Skeletal muscle tissue (tissue), 4 donors: Measurements from ENCODE around the gene SOX8. TPM values are rescaled to one million over a fixed set of nuclear protein-coding genes. Genes with fewer than 3 reads are reported as not detected.

Source experiments
- H3K27ac ChIP-seq: one replicate; pipeline ENCODE4 v1.7.0; 2013; ENCODE audit warnings: mild to moderate bottlenecking, low read depth, low read length, inconsistent platforms
- H3K27me3 ChIP-seq, 3 donors: one replicate each; pipeline ENCODE4 v1.7.0; 2013; ENCODE audit warnings: low read length in 3 of 3; ENCODE audit not compliant: control insufficient read depth in 3 of 3, insufficient read depth in 3 of 3
- H3K36me3 ChIP-seq, 3 donors: one replicate each; pipeline ENCODE4 v1.7.0; 2013; ENCODE audit warnings: low read length in 3 of 3; ENCODE audit not compliant: control insufficient read depth in 3 of 3, insufficient read depth in 3 of 3
- H3K4me1 ChIP-seq, 3 donors: one replicate each; pipeline ENCODE4 v1.7.0; 2013; ENCODE audit warnings: low read length in 3 of 3, mild to moderate bottlenecking in 3 of 3; ENCODE audit not compliant: control insufficient read depth in 3 of 3, insufficient read depth in 3 of 3
- H3K4me3 ChIP-seq, 3 donors: one replicate each; pipeline ENCODE4 v1.7.0; 2013; ENCODE audit warnings: low read length in 3 of 3
- H3K9ac ChIP-seq, 3 donors: one replicate each; pipeline ENCODE4 v1.7.0; 2013; ENCODE audit warnings: low read length in 3 of 3, mild to moderate bottlenecking in 3 of 3, moderate library complexity in 2 of 3, low read depth in 1 of 3
- H3K9me3 ChIP-seq, 3 donors: one replicate each; pipeline ENCODE4 v1.7.0; 2013; ENCODE audit warnings: low read length in 3 of 3; ENCODE audit not compliant: control insufficient read depth in 3 of 3
- total RNA-seq: library from RNA; depleted of rRNA; stranded (reverse); fragments of >200 nt; gene quantifications from one replicate; pipeline ENCODE4 v1.2.3, GENCODE V29; 2014
- donor health status: Osteomylitis.

The SOX8 gene
- total RNA-seq, 1 donor from 2014 or later = 26.1 TPM

- H3K27me3 ChIP-seq = peaks cover 24 to 45% (median 44%) of the 10 kb centered on the region in 3 donors
Observed at GRCh38 chr16:977081-977701, 4.4 kb upstream of the SOX8 start.

DNA sequence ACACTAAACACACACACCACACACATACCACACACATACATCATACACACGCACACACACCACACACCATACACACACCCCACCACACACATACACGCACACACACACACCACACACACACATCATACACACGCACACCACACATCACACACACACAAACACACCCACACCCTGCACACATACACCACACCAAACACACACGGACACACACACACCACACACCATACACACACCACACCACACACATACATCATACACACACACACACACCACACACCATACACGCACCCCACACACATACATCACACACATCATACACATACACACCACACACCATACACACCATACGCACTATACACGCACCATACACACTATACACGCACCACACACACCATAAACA is 3.7 kb upstream of the SOX8 start:
- H3K27me3 ChIP-seq = peaks cover 31 to 52% (median 47%) of the 10 kb centered on the region in 3 donors
- H3K9ac ChIP-seq = no peak overlapping the region
- H3K9me3 ChIP-seq = no peaks in the 10 kb centered on the region
- no peak overlapping the region for H3K27ac ChIP-seq
- H3K4me3 ChIP-seq = no peak overlapping the region
- no peaks in the 10 kb centered on the region for H3K36me3 ChIP-seq
- peaks cover 2 to 42% (median 34%) of the 10 kb centered on the region in 3 donors for H3K4me1 ChIP-seq

More at GRCh38 chr16:977081-977701, 4.4 kb upstream of the SOX8 start:
- Histone ChIP-seq H3K27ac (no peak overlapping the region), H3K4me3 (no peak overlapping the region), H3K4me1 (peaks cover 2 to 42% (median 34%) of the 10 kb centered on the region in 3 donors), H3K9ac (no peak overlapping the region), H3K36me3 (no peaks in the 10 kb centered on the region), H3K9me3 (no peaks in the 10 kb centered on the region)

DNA sequence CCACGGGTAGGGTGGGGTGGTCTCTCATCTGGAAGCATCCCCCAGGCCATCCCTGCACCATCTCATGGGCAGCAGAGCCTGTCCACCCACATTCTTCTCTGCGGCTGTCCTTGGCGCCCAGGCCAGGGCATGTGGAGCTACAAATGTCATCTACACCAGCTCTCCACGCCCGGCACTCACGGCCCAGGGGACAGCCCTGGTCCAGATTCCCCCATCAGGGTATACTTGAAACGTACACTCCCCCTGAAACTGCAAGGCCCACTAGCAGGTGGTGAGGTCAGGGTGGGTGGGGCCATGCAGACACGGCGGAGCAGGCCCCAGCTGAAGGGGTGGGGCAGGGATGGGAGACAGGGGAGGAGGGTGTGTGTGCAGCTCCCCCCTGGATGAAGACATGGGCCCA is 3.2 kb upstream of the SOX8 start:
- Histone ChIP-seq H3K27me3 (peaks cover 35 to 57% (median 52%) of the 10 kb centered on the region in 3 donors), H3K9me3 (no peaks in the 10 kb centered on the region), H3K36me3 (no peaks in the 10 kb centered on the region), H3K27ac (no peak overlapping the region), H3K4me3 (no peak overlapping the region), H3K9ac (no peak overlapping the region), H3K4me1 (peaks cover 2 to 42% (median 34%) of the 10 kb centered on the region in 3 donors)

GRCh38 chr16:979147-979546 is 2.4 kb upstream of the SOX8 start:
- Histone ChIP-seq H3K27ac (no peak overlapping the region), H3K4me3 (no peak overlapping the region), H3K9ac (no peak overlapping the region), H3K4me1 (peaks cover 2 to 42% (median 29%) of the 10 kb centered on the region in 3 donors), H3K36me3 (no peaks in the 10 kb centered on the region), H3K9me3 (no peaks in the 10 kb centered on the region), H3K27me3 (peaks cover 42 to 64% (median 59%) of the 10 kb centered on the region in 3 donors)

- no peaks in the 10 kb centered on the region for H3K36me3 ChIP-seq
- peaks cover 0 to 33% (median 21%) of the 10 kb centered on the region in 3 donors for H3K4me1 ChIP-seq
- H3K4me3 ChIP-seq = no peak overlapping the region
- no peak overlapping the region for H3K27ac ChIP-seq
- H3K9ac ChIP-seq = no peak overlapping the region
- peaks cover 43 to 63% (median 55%) of the 10 kb centered on the region in 3 donors for H3K27me3 ChIP-seq
- H3K9me3 ChIP-seq = no peaks in the 10 kb centered on the region
Observed at GRCh38 chr16:979859-980594, 1.5 kb upstream of the SOX8 start.

DNA sequence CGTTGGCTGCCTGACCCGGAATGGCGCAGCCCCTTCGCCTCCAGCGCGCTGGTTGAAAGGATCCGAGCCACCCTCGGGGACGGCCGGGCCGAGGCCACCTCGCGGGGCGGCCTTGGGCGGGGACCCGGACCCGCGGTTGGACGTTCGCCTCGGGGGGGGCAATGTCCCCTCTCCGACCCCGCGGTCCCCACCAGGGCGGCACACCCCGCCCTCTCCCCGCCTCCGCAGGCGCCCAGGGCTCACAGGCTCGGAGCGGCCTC is 1.0 kb upstream of the SOX8 start:
- no peak overlapping the region for H3K4me3 ChIP-seq

DNA sequence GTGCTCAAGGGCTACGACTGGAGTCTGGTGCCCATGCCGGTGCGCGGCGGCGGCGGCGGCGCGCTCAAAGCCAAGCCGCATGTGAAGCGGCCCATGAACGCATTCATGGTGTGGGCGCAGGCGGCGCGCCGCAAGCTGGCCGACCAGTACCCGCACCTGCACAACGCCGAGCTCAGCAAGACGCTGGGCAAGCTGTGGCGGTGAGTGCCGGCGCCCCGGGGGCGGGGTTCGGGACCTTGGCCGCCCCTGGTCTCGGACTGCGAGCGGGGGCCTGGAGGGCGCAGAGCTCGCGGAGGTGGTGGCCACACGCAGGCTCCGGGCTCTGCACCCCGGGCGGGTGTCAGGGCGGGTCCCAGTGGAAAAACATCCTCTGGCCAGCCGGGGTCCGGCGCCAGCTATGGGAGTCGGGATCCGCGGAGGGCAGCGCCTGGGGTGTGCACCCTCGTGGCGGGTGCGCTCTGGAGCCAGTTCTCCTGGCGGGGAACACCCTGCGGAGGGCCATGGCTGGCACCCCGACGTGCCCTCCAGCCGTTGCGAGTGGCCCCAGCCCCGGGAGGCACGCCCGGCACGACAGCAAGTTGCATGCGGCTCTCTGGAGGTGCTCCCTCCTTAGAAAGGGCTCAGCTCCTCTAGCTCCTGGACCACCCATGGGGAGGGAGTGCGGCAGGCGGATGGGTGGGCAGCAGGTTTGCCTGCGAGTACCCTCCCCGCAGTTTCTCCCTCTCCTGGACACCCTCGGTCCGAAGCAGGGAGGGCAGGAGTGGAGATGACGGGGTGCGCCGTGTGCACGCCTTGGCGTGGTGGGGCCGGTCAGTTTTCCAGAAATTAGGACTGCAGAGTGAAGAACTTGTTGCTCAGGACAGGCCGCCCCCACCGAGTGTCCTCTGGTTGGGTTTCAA is 824 bp downstream of the SOX8 start:
- H3K27me3 ChIP-seq = peaks cover 49 to 78% (median 63%) of the 10 kb centered on the region in 3 donors
- H3K4me3 ChIP-seq = peak overlapping the region in 1 of 3 donors; percentile 22
- H3K9ac ChIP-seq = no peak overlapping the region

More for the DNA sequence above, 1.0 kb upstream of the SOX8 start:
- Histone ChIP-seq H3K27ac (no peak overlapping the region), H3K27me3 (peaks cover 46 to 68% (median 51%) of the 10 kb centered on the region in 3 donors), H3K9me3 (no peaks in the 10 kb centered on the region), H3K36me3 (no peaks in the 10 kb centered on the region), H3K4me1 (peaks cover 0 to 28% (median 16%) of the 10 kb centered on the region in 3 donors), H3K9ac (no peak overlapping the region)

GRCh38 chr16:983044-984030 is 1.8 kb downstream of the SOX8 start:
- H3K9me3 ChIP-seq = no peaks in the 10 kb centered on the region
- peaks cover 45 to 83% (median 70%) of the 10 kb centered on the region in 3 donors for H3K27me3 ChIP-seq
- H3K4me3 ChIP-seq = no peak overlapping the region
- H3K27ac ChIP-seq = no peak overlapping the region
- peaks cover 0 to 5% (median 4%) of the 10 kb centered on the region in 3 donors for H3K4me1 ChIP-seq
- H3K9ac ChIP-seq = no peak overlapping the region
- H3K36me3 ChIP-seq = no peaks in the 10 kb centered on the region

More for the DNA sequence above, 824 bp downstream of the SOX8 start:
- peaks cover 0 to 11% (median 4%) of the 10 kb centered on the region in 3 donors for H3K4me1 ChIP-seq
- H3K36me3 ChIP-seq = no peaks in the 10 kb centered on the region
- H3K27ac ChIP-seq = no peak overlapping the region
- no peaks in the 10 kb centered on the region for H3K9me3 ChIP-seq

DNA sequence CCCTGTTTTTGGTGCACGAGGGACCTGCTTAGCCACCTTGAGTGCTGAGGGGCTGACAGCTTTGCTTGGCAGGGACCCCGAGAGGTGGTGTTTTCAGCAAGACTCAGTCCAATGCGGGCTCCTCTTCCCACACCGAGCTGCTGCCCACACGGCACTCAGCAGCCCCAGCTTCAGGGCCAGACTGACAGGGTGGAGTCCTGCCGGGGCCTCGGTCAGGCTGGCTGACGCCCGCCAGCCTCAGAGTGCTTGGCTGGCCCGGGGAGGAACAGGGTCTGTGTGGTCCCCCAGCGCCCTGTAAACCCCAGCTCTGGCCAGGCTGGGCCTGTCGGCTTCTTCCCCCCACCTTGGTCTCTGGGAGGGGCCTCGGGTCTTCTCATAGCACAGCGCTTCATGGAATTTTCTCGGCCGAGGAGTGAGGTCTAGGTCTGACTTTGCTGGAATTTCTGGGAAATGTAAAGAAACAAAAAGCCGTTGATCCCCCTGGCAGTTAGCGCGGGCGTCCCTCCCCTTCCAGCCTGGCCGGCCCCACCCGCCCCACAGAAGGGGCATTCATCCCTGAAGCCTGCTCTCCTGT is 2.6 kb downstream of the SOX8 start:
- Histone ChIP-seq H3K4me3 (no peak overlapping the region), H3K27ac (no peak overlapping the region), H3K9ac (no peak overlapping the region), H3K9me3 (no peaks in the 10 kb centered on the region), H3K27me3 (peaks cover 49 to 85% (median 71%) of the 10 kb centered on the region in 3 donors), H3K36me3 (no peaks in the 10 kb centered on the region), H3K4me1 (peaks cover 0 to 6% (median 5%) of the 10 kb centered on the region in 3 donors)
